DOHH2 (cell line): Measurements from ENCODE around the gene UBTD1.

Experiments used
- EZH2phosphoT487 ChIP-seq: fragments of 200-600 bp; sonication (generic); IDR thresholded peaks from 2 replicates; pipeline ENCODE4 v1.6.1; 2017; ENCODE audit warnings: borderline replicate concordance, mild to moderate bottlenecking, antibody characterized with exemption, low read length, moderate library complexity, mixed read lengths
- TF ChIP-seq, protein P1 (sequence below): fragments of 200-600 bp; sonication (generic); IDR thresholded peaks from one replicate; pipeline ENCODE4 v1.5.1; 2014; ENCODE audit warnings: antibody characterized with exemption, mild to moderate bottlenecking, low read depth, low read length; ENCODE audit not compliant: poor library complexity, severe bottlenecking

DNA sequence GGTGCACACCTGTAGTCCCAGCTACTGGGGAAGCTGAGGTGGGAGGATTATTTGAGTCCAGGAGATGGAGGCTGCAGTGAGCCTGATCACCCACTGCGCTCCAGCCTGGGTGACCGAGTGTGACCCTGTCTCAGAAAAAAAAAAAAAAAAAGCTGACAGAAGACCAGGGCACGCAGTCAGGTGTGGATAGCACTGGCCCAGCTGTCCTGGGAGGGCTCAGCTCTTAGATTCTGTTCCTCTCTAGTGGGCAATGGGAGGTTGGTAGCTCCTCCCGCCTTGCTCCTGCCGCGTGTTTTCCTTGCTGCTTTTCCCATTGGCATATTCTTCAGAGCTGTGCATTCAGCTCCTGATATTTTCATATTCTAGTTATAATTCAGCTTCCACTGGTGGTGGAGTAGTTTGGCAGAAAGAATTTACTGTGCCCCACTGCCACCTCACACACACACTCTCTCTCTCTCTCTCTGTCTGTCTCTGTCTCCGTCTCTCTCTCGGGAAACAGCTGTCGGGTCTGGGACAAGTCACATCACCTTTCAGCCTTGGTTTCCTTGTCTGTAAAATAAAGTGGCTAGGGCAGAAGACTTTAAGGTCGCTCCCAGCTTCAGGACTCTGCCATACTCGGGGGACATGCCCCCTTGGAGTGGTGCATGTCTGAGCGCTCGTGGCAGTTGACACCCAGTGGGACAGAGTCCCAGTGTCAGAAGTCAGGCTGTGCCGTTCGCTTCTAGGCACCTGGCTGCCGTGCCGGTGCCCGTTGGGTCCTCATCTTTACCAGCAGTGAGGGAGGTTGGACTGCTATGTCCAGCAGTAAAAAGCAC, 47.9 kb downstream of the UBTD1 start:
- TF ChIP-seq, protein P1, sequence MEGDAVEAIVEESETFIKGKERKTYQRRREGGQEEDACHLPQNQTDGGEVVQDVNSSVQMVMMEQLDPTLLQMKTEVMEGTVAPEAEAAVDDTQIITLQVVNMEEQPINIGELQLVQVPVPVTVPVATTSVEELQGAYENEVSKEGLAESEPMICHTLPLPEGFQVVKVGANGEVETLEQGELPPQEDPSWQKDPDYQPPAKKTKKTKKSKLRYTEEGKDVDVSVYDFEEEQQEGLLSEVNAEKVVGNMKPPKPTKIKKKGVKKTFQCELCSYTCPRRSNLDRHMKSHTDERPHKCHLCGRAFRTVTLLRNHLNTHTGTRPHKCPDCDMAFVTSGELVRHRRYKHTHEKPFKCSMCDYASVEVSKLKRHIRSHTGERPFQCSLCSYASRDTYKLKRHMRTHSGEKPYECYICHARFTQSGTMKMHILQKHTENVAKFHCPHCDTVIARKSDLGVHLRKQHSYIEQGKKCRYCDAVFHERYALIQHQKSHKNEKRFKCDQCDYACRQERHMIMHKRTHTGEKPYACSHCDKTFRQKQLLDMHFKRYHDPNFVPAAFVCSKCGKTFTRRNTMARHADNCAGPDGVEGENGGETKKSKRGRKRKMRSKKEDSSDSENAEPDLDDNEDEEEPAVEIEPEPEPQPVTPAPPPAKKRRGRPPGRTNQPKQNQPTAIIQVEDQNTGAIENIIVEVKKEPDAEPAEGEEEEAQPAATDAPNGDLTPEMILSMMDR = no peak
- TF ChIP-seq EZH2phosphoT487 = no peak
